Type B pancreatic cell (in vitro differentiated cells): ENCODE results near the gene COLEC12. TPM values are rescaled to one million over a fixed set of nuclear protein-coding genes. Genes with fewer than 3 reads are reported as not detected.

Source experiments
- DNase-seq: peaks from one replicate; pipeline ENCODE4 v3.0.0; 2021; ENCODE audit warnings: mixed read lengths; ENCODE audit not compliant: unreplicated experiment; ENCODE audit errors: extremely low spot score
- H3K27ac Mint-ChIP-seq: 2 replicates; pipeline ENCODE4 v1.8.0; 2021; ENCODE audit warnings: mild to moderate bottlenecking, mixed read lengths
- H3K27me3 Mint-ChIP-seq: 2 replicates; pipeline ENCODE4 v1.8.0; 2021; ENCODE audit warnings: mixed read lengths
- H3K36me3 Mint-ChIP-seq: 2 replicates; pipeline ENCODE4 v1.8.0; 2021; ENCODE audit warnings: mixed read lengths
- H3K4me1 Mint-ChIP-seq: one replicate; pipeline ENCODE4 v1.8.0; 2021; ENCODE audit warnings: mixed read lengths; ENCODE audit not compliant: unreplicated experiment
- H3K4me3 Mint-ChIP-seq: 2 replicates; pipeline ENCODE4 v1.8.0; 2021; ENCODE audit warnings: mild to moderate bottlenecking, mixed read lengths
- H3K9me3 Mint-ChIP-seq: 2 replicates; pipeline ENCODE4 v1.8.0; 2021; ENCODE audit warnings: mixed read lengths
- total RNA-seq: library from RNA; stranded (reverse); gene quantifications from 2 replicates; pipeline ENCODE4 v1.2.1, GENCODE V29; 2021; ENCODE audit warnings: low replicate concordance
- TF ChIP-seq, protein P1 (sequence below): fragments of 200-600 bp; sonication (generic); conservative IDR thresholded peaks from 2 replicates; pipeline ENCODE4 v1.5.0; 2021; ENCODE audit warnings: antibody characterized with exemption, mild to moderate bottlenecking

Gene COLEC12
- total RNA-seq, 1 donor from 2014 or later = 61.3 TPM

DNA sequence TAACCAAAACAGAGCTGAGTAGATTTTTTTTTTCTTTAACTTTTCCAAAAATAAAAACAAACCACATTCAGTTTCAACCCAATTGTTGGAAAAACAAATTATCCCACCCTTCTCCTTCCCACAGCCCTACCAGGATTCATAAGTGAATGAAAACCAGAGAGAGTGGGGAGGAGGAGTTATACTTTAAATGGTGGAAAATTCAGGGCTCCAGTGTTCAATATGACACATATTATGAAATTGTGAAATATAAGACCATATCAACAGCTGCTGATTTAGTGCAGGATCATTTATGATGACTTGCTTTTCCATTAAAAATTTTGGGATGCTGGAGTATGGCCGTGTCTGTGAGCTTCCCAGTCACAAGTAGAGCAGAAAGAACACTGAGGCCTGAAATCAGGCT is 26.7 kb downstream of the COLEC12 start:
- no peak for DNase-seq
- Mint-ChIP-seq H3K27me3 (no peaks in the 10 kb centered on the region), H3K36me3 (peaks cover 7% of the 10 kb centered on the region), H3K9me3 (no peaks in the 10 kb centered on the region), H3K4me1 (peaks cover 48% of the 10 kb centered on the region), H3K4me3 (no peak overlapping the region), H3K27ac (no peak overlapping the region)
- TF ChIP-seq, protein P1, sequence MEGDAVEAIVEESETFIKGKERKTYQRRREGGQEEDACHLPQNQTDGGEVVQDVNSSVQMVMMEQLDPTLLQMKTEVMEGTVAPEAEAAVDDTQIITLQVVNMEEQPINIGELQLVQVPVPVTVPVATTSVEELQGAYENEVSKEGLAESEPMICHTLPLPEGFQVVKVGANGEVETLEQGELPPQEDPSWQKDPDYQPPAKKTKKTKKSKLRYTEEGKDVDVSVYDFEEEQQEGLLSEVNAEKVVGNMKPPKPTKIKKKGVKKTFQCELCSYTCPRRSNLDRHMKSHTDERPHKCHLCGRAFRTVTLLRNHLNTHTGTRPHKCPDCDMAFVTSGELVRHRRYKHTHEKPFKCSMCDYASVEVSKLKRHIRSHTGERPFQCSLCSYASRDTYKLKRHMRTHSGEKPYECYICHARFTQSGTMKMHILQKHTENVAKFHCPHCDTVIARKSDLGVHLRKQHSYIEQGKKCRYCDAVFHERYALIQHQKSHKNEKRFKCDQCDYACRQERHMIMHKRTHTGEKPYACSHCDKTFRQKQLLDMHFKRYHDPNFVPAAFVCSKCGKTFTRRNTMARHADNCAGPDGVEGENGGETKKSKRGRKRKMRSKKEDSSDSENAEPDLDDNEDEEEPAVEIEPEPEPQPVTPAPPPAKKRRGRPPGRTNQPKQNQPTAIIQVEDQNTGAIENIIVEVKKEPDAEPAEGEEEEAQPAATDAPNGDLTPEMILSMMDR = no peak

DNA sequence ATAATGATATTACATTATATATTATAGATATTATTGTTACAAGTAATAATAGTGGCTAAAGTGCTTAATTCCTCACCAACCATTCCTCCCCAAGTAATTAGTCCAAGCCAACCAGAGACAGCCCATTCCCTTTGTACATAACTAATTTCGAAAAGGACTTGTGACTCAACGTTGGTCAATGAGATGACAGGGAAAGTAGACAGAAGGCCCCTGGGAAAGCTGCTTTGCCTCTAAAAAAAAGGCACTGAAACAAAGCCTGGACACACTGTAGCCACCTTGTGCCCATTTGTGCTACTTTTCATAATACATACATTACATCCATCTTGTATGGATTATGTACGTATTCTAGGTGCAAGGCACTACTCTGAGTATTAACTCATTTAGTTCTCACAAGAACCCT is 28.8 kb downstream of the COLEC12 start:
- Mint-ChIP-seq H3K4me3 (no peak overlapping the region), H3K27ac (no peak overlapping the region), H3K36me3 (peaks cover 7% of the 10 kb centered on the region), H3K27me3 (peaks cover 3% of the 10 kb centered on the region), H3K9me3 (no peaks in the 10 kb centered on the region), H3K4me1 (peaks cover 42% of the 10 kb centered on the region)
- TF ChIP-seq, protein P1 = no peak
- no peak for DNase-seq

DNA sequence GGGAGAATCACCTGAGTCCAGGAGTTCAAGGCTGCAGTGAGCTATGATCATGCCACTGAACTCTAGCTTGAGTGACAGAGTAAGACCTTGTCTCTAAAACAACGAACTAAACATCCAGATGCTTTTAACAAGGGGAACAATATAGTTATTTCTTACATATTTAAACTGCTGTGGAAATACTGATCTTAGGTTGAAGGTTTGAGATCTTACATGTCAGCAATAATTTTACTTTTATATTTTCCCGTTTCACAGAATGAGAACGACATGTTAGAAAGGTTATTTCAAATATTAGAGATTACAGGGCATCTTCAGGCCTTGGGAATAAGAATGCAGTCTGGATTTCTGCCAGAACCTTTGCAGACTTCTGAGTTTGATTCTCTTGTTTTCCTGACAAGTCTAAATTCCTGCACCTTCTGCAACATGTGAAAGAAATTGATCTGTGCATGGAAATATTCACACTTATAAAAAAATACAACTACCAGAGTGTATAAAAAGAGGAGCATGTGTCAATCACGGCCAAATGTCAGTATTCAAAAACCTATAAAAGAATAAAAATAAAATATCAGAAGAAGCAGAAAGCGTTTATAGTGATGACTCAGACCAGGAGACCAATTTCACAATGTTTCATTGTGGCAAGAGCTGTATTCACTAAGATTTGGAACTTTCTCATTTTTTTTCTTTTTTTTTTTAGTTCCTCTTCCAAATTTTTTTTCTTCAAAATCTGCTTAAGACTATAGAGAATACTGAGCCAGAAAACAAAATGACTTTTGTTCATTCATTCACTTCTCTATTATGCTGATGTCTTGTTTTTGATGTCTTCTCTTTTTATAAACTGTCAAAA is 29.6 kb downstream of the COLEC12 start:
- Mint-ChIP-seq H3K36me3 (peaks cover 7% of the 10 kb centered on the region), H3K9me3 (no peaks in the 10 kb centered on the region), H3K27ac (no peak overlapping the region), H3K27me3 (peaks cover 3% of the 10 kb centered on the region), H3K4me1 (peaks cover 37% of the 10 kb centered on the region), H3K4me3 (no peak overlapping the region)
- TF ChIP-seq, protein P1 = no peak
- no peak for DNase-seq

DNA sequence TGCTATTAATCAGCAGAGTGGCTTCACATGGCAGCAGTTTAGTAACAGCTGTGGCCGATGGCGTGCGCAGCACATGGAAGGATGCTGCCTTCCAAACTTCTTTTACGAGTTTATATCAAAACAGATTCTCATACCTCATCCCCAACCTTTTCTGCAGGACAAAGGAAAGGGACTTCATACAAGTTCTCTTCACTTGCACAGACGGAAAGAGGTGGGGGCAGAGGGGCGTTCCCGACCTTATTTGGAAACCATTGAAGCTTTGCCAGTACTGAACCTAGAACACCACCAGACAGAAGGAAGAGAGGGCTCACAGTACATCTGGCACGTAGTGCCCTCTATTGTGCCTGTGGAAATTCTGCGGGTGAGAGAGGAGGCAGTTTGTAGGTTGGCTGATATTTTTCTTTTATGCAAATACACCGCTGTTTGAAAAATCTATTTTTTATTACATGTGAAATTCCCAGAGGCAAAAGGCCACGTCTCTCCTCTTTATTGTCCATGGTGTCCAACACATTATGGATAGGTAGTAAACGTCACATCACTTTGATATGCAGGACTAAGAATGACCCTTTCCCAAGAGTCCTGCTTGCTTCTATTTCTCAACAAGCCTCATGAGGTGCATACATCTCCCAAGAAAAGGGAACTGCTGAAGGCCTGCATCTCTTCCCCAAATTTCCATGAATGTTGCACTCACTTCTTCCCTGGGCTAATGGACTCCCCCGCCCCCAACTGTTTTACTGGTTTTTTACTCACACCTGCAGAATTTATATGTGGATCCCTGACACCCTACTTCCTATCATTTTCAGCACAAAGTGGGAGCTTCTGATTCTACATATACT is 31.3 kb downstream of the COLEC12 start:
- H3K36me3 Mint-ChIP-seq = peaks cover 4% of the 10 kb centered on the region
- TF ChIP-seq, protein P1 = no peak
- H3K27ac Mint-ChIP-seq = no peak overlapping the region
- H3K4me1 Mint-ChIP-seq = peaks cover 28% of the 10 kb centered on the region
- H3K4me3 Mint-ChIP-seq = no peak overlapping the region
- no peaks in the 10 kb centered on the region for H3K9me3 Mint-ChIP-seq
- no peak for DNase-seq
- peaks cover 6% of the 10 kb centered on the region for H3K27me3 Mint-ChIP-seq

DNA sequence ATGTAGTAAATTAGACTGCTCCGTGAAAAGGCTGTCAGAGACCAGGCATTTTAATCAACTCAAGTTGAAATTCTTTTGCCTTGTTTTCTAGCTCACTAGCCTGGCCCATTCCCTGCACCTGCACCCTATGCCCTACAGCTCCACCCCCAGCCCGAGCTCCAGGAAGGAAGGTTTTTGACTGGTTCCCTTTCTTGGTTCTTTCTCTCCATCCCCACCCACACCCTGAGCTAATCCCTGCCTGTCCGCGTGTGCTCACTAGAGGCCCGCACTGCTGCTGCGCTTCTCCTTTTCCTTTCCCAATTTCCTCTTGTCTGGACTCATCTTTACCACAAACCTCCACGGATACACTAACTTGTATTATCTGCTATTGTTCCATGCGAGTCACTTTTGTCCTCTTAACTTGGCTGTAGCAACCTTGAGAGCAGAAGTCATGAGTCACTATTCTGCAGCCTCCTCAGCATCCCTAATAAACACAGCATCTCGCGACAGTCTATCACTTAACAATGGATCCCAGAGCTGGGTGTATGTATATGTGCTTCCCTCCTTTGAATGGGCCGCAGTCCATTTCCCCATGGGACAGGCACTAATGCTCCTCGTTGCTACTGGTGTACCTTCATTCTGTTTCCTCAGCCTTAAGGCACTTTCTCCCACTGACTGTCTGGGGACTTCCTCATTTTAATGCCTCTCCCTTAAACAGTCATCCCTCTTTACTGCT is 36.5 kb downstream of the COLEC12 start:
- Mint-ChIP-seq H3K27ac (no peak overlapping the region), H3K4me3 (peak overlapping the region; percentile 1), H3K27me3 (peaks cover 16% of the 10 kb centered on the region), H3K36me3 (peaks cover 17% of the 10 kb centered on the region), H3K4me1 (peaks cover 25% of the 10 kb centered on the region), H3K9me3 (no peaks in the 10 kb centered on the region)
- DNase-seq = no peak
- TF ChIP-seq, protein P1 = no peak
